Activated CD4-positive, alpha-beta T cell treated with anti-CD3 and anti-CD28 coated beads, Interleukin-2, Interleukin-6, amounts not matched to agents 100 ng/mL and 50 ng/mL, durations not matched to agents 16 hours and 8 hours (primary cell): ENCODE measurements around the gene DCAF11.
"Not testable (repeated sequence)": the region's sequence is repeated elsewhere in the genome, so short reads cannot be mapped to it uniquely, and the experiment has no call there.

ENCODE experiments used
- DNase-seq: peaks from one replicate; pipeline ENCODE4 v3.0.0-alpha.2; 2020

The DCAF11 gene

DNA sequence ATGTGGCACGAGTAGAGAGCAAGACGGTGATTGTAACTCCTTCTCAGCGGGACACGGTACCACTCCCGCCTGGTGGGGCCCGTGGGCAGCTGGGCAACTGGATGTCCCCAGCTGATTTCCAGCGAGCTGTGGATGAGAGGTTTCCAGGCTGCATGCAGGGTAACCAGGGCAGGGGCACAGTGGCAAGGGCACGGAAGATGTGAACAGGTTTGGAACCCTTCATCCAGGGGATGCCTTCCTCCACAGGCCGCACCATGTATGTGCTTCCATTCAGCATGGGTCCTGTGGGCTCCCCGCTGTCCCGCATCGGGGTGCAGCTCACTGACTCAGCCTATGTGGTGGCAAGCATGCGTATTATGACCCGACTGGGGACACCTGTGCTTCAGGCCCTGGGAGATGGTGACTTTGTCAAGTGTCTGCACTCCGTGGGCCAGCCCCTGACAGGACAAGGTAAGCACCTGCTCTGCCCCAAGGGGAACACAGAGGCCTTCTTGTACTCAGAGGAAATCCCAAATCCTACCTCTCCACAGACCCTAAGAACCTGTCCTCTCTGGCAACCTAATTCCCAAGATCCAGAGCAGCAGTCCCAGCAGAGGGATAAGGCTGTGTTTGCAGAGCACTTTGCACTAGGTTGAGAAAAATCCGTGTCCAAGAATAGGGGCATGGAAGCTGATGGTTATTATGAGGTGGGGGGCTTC is 16.2 kb upstream of the DCAF11 start:
- no peak for DNase-seq

DNA sequence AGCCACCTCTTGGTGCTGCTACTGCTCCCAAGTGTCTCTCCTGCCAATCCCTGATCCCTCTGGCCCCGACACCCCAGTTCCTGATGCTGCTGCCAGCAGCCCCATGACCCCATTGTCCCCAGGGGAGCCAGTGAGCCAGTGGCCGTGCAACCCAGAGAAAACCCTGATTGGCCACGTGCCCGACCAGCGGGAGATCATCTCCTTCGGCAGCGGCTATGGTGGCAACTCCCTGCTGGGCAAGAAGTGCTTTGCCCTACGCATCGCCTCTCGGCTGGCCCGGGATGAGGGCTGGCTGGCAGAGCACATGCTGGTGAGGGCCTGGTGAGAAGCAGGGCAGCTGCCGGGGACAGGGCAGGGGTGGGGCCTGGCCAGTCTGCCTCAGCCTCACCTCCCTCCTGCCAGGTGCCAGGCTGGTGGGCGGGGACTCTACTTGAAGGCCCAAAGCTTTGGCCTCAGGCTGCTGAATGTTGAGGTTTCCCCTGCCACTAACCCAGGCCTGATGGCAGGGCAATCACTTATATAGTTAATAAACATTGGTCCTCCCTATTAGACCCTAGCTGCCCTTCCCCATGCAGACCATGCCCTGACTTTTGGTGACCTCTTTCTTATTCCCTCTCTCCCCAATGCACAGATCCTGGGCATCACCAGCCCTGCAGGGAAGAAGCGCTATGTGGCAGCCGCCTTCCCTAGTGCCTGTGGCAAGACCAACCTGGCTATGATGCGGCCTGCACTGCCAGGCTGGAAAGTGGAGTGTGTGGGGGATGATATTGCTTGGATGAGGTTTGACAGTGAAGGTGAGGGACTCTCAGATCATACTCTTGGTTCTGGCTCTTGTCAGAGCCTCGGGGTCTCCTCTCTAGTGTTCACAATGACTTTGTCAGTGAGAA is 15.4 kb upstream of the DCAF11 start:
- no peak for DNase-seq

DNA sequence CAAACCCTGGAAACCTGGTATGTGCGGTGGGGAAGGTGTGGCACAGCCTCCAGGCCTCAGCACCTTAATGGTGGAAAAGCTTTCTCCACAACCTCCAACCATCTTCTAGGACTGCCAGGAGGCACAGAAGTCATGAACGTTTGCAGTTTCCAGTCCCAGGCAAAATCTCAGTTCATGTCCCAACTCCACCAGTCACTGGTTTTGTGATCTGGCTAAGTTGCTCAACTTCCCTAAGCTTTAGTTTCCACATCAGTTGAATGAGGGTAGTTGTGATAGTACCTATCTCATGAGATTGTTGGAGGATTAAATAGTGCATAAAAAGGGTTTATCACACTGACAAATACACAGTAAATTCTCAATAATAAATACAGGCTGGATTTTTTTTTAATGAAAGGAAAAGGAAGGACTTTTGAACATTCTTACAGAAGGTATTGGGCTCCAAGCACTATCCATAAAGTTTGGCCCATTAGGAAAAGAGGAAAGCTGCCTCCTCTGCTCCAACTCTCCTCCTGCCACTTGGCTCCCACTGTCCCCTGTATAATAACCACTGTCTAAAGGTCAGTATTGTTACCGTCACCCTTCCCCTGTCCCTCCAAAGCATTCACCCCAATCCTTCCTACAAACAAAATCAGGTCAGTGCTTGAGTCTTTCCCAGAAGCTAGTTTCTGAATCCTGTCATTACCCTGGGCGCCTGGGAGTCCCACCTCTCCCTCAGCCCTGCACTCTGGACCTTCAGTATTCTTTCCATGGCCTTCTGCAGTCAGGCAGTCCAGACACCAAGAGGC is 14.2 kb upstream of the DCAF11 start:
- DNase-seq: no peak

GRCh38 chr14:24100982-24101494 is 13.5 kb upstream of the DCAF11 start:
- no peak for DNase-seq

GRCh38 chr14:24102357-24103048 is 12.1 kb upstream of the DCAF11 start:
- DNase-seq: no peak

DNA sequence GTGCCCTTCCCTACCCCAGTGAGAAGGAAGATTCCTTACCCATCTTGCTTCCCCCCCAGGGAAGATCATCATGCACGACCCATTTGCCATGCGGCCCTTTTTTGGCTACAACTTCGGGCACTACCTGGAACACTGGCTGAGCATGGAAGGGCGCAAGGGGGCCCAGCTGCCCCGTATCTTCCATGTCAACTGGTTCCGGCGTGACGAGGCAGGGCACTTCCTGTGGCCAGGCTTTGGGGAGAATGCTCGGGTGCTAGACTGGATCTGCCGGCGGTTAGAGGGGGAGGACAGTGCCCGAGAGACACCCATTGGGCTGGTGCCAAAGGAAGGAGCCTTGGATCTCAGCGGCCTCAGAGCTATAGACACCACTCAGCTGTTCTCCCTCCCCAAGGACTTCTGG is 11.1 kb upstream of the DCAF11 start:
- DNase-seq: no peak

DNA sequence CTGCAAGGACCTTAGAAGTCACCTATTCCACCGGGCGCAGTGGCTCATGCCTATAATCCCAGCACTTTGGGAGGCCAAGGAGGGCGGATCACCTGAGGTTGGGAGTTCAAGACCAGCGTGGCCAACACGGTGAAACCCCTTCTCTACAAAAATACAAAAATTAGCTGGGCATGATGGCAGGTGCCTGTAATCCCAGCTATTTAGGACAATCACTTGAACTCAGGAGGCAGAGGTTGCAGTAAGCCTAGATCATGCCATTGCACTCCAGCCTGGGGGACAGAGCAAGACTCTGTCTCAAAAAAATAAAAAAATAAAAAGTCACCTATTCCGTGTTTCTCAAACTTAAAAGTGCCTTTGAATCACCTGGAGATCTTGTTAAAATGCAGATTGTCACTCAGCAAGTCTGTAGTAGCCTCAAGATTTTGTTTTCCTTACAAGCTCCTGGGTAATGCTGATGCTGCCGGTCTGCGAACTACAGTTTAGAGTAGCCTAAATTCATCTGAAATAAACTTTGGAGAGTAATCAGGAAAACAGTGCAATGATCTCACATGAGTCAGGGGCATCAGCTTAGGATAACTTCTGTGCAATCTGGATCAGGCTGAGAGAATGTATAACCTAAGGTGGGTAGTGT is 8.9 kb upstream of the DCAF11 start:
- DNase-seq: not testable (repeated sequence)

GRCh38 chr14:24106672-24107271 is 7.8 kb upstream of the DCAF11 start:
- no peak for DNase-seq

GRCh38 chr14:24108336-24108874 is 6.2 kb upstream of the DCAF11 start:
- DNase-seq: no peak

DNA sequence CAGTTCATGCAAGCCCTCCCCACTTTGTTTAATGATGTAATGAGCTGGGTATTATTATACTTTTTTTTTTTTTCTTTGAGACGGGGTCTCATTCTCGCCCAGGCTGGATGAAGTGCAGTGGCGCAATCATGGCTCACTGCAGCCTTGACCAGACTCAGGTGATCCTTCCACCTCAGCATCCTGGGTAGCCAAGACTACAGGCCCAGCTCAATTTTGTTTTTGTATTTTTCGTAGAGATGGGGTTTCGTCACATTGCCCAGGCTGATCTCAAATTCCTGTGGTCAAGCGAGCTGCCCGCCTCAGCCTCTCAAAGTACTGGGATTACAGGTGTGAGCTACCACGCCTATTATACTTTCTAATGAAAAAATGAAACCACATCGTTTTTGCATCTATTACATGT is 4.5 kb upstream of the DCAF11 start:
- DNase-seq: no peak

DNA sequence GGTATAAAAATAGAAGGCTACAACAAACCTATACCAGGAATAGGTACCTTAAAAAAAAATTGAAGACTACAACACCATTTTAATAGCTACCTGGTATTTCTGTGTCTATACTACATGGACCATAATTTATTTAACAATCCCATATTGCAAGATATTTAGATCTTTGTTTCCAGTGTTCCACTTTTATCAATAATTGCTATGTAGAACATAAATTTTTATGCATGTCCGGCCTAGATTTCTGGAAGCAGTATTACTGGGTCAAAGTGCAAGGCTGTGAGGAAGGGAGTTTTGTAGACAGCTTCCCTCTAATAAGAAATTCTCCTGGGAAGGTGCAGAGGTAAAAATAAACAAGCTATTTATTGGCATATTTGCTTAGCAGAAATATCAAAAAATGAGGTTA is 4.1 kb upstream of the DCAF11 start:
- no peak for DNase-seq

GRCh38 chr14:24113379-24113800 is 1.2 kb upstream of the DCAF11 start:
- DNase-seq: no peak

GRCh38 chr14:24113801-24114531 is 611 bp upstream of the DCAF11 start:
- peak; percentile 87 for DNase-seq

DNA sequence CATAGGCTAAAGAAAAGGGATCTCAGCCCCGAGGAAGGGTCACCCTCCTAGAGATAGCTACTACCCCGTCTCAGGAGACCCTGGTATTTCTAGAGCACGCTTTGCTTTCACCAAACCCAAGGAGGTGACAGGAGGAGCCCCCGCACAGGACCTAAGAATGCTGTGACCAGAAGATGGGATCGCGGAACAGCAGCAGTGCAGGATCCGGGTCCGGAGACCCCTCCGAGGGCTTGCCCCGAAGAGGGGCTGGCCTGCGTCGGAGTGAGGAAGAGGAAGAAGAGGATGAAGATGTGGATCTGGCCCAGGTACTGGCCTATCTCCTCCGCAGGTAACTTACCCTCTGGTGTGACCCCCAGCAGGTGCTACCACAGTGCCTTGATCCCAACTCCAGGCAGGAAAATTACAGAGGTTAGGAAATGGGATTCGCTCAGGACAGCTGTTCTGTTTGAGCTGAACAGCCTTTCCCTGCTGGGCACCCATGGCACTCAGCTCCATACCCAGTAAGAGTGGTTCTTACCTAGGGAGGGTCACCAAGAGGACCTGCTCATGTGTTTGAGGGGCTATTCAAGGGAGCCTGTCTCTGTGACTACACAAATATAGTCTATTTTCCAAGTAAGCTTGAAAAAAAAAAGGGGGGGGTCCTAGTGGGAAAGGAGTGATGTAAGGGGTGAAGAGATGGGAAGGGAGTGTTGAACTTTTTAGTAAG is 998 bp downstream of the DCAF11 start:
- no peak for DNase-seq

DNA sequence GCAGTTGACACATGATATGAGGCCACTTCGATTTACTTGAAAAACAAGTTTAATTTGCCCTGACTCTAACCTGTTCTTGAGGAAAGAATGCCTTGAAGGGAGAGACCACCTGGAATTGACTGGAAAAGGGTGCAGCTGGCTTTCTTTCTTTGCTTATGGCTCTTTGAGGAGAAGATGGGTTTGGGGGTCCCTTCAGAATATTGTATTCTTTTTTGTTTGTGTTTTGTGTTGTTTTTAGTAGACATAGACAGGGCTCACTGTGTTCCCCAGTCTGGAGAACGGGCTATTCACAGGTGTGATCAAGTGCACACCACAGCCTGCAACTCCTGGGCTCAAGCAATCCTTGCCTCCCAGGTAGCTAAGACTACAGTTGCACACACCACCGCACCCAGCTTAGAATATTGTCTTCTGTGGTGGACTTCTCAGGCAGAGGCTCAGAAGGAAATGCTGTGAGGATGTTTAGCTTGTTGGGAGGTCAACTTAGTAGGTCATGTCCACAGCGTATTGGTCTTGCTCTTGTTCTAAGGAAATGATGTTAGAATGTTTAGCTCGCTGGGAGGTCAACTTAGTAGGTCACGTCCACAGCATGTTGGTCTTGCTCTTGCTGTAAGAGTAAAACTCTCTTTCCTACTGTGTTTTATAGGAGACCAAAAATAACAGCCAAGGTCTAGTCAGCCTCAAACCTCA is 1.7 kb downstream of the DCAF11 start:
- no peak for DNase-seq

DNA sequence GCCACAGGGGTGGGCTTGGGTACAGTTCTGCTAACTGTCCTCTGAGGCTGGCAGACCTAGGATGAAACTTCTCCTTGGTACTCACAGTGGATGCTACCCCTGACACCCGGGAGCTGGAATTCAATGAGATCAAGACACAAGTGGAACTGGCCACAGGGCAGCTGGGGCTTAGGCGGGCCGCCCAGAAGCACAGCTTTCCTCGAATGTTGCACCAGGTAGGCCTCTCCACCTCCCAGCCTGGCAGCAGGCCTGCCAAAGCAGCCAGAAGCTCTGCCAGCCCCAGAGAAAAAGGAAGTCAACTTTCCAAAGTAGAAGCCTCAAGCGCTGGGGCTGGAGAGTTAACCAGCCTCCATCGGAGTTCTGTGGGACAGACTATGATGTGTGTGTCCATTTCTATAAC is 2.6 kb downstream of the DCAF11 start:
- no peak for DNase-seq

DNA sequence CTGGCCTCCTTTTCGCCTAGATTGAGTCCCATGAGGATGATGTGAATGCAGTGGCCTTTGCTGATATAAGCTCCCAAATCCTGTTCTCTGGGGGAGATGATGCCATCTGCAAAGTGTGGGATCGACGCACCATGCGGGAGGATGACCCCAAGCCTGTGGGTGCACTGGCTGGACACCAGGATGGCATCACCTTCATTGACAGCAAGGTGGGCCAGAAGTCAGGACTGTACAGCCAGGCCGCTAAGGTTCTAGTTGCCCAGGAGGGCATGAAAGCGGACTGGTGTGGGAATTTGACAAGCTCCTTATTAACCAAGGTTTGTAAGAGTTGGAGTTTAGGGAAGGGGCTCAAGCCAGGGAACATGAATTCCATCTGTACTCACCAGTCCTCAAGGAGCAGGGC is 5.1 kb downstream of the DCAF11 start:
- no peak for DNase-seq

DNA sequence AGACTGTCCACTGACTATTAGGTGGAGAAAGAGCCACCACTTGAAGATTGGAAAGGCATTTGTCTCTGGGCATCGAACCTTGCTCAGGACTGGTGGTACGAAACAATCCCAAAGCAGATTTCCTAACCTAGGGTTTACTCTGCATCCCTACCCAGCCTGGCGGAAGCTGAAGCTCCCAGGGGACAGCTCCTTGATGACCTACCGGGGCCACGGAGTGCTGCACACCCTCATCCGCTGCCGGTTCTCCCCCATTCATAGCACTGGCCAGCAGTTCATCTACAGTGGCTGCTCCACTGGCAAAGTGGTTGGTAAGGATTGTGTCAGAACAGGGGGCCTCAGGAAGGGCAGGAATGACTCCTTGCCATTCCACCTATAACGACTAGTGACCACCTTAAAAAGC is 6.6 kb downstream of the DCAF11 start:
- DNase-seq: no peak

GRCh38 chr14:24122416-24122815 is 7.8 kb downstream of the DCAF11 start:
- no peak for DNase-seq
